NCI-H2107 (cell line): ENCODE measurements around the gene TBC1D22A.
A peak's percentile ranks its signal among the peaks of the same experiment; 100 is the strongest.

Experiments used
- DNase-seq: peaks from one replicate; lab custom pipeline; 2025; lab: John Stamatoyannopoulos, UW

The TBC1D22A gene

GRCh38 chr22:46737105-46737975 lies 25.1 kb upstream of the TBC1D22A start:
- no peak for DNase-seq

GRCh38 chr22:46737976-46738646 lies 24.3 kb upstream of the TBC1D22A start, which contains the start of gene CERK:
TSS of gene CERK (minus strand) at chr22:46738252. CDS start at chr22:46738148, 104 bp downstream.
- DNase-seq: peak; percentile 19

- DNase-seq: no peak
These were observed 23.8 kb upstream of the TBC1D22A start for GRCh38 chr22:46738647-46739093.

GRCh38 chr22:46739094-46739870 lies 23.2 kb upstream of the TBC1D22A start:
- DNase-seq: no peak

- no peak for DNase-seq
These were observed 21.3 kb upstream of the TBC1D22A start for GRCh38 chr22:46740910-46741780.

- no peak for DNase-seq
These were observed 20.4 kb upstream of the TBC1D22A start for GRCh38 chr22:46741974-46742519.

GRCh38 chr22:46742576-46743221 lies 19.8 kb upstream of the TBC1D22A start:
- DNase-seq: no peak

- no peak for DNase-seq
These were observed 17.9 kb upstream of the TBC1D22A start for GRCh38 chr22:46744581-46744980.

GRCh38 chr22:46746192-46746591 lies 16.3 kb upstream of the TBC1D22A start:
- no peak for DNase-seq

- DNase-seq: no peak
These were observed 15.8 kb upstream of the TBC1D22A start for GRCh38 chr22:46746620-46747019.

GRCh38 chr22:46747646-46748045 lies 14.8 kb upstream of the TBC1D22A start:
- DNase-seq: no peak

- no peak for DNase-seq
These were observed 14.1 kb upstream of the TBC1D22A start for GRCh38 chr22:46748206-46748907.

- no peak for DNase-seq
These were observed 13.4 kb upstream of the TBC1D22A start for GRCh38 chr22:46748908-46749675.

- no peak for DNase-seq
These were observed 12.5 kb upstream of the TBC1D22A start for GRCh38 chr22:46749682-46750529.

- DNase-seq: no peak
These were observed 12.0 kb upstream of the TBC1D22A start for GRCh38 chr22:46750530-46750800.

GRCh38 chr22:46750863-46751443 lies 11.5 kb upstream of the TBC1D22A start:
- no peak for DNase-seq

- no peak for DNase-seq
These were observed 10.0 kb upstream of the TBC1D22A start for GRCh38 chr22:46752286-46752987.

- no peak for DNase-seq
These were observed 9.5 kb upstream of the TBC1D22A start for GRCh38 chr22:46752988-46753310.
